Activated CD4-positive, alpha-beta T cell treated with anti-CD3 and anti-CD28 coated beads, Interleukin-2, amount 50 U/mL, for 4 hours (primary cell): ENCODE data around the gene CORO1C.
"Not testable (repeated sequence)": the region's sequence is repeated elsewhere in the genome, so short reads cannot be mapped to it uniquely, and the experiment has no call there.

ENCODE experiments used
- DNase-seq, 2 experiments: peaks; one replicate each; pipeline ENCODE4 v3.0.0-alpha.2; 2020

Gene CORO1C

DNA sequence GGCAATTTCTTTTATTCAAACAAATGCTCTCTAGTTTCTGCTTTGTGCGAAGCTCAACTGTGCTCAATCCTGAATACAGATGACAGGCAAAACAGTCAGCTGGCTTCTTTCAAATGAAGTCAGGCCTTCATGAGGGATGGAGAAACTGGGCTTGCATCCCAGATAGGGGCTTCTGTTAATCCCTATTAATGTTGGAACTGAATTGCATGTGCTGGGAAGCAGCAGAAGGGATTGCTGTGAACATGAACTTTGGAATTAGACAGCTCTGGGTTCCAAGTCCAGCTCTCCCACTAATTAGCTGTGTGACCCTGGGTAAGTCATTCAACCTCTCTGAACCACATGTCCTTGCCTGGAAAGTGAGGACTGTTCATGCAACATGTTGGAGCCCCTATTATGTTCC is 21.1 kb upstream of the CORO1C start:
- no peak for DNase-seq

DNA sequence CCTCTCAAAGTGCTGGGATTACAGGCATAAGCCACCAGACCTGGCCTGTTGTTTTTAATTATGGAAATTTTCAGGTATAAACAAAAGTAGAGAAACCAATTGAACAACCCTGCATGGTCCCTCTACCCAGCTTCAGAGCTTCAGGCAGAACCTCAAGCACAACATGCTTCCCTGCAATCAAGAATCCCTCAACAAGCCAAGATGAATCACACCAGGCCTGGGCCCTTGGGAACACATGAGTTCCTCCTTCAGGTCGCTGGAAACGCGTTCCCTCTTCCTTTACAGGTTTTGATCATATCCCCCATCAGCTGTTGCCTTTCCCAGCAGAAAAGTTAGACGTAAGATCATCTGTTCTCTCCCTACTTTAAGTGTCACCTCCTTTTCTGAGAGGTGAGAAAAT is 20.5 kb upstream of the CORO1C start:
- DNase-seq: no peak

DNA sequence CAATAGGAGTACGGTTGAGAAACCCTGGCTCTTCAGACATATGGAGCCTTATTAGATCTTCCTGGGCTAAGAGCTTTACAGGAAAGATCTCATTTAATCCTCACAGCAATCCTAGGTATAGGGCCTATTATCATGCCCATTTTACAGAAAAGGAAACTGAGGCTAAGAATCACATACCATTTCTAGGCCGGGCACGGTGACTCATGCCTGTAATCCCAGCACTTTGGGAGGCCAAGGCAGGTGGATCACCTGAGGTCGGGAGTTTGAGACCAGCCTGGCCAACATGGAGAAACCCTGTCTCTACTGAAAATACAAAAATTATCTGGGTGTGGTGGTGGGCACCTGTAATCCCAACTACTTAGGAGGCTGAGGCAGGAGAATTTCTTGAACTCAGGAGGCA is 19.7 kb upstream of the CORO1C start:
- not testable (repeated sequence) for DNase-seq

DNA sequence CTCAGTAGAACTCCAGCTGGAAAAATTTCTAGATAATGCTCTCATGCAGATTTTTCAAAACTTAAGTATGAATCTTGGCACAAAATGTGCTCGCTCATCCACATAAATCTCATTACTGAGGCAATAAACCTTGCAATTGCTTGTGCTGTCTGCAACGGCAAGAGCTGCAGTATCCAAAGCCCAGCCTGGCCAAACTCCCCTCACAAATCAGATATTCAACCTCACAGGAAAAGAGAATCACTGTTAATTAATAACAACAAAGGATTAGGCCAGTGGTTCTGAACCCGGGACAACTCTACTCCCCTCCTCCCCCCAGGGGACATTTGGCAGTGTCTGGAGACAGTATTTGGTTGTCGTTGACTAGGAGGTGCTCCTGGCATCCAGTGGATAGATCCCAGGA is 19.2 kb upstream of the CORO1C start:
- DNase-seq: no peak

DNA sequence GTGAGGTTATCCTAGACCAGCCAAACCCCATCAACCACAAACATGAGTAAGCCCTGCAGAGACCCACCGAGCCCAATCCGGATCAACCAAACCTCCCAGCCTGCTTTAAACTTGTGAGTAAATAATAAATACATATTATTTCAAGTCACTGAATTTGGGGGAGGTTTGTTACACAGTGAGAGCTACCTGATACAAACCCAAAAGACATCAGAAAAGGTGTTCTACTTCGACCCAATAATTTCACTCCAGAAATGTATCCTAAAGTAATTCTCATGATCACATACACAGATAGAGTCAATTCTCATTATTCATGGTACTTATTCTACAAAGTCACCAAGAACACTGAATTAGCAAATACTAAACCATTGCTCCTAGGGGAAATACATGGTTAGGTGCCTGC is 16.2 kb upstream of the CORO1C start:
- no peak for DNase-seq

DNA sequence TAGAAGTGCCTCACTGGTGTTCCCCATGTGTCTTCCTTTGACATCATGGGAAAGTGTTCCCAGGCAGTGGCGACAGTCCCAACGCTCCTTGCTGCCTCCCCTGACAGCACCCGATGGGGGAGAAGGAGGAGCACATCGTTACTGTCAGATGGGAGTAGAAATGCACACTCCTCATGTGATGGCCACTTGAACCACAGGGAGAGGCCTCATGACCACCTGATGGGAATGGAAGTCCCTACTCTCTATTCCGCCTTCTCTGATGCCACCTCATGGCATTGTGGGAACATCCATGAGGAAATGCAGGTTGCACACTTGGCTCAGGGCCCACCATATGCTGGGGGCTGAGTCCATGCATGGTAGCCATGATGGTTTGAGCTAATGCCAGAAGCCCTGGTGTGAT is 14.3 kb upstream of the CORO1C start:
- no peak for DNase-seq

DNA sequence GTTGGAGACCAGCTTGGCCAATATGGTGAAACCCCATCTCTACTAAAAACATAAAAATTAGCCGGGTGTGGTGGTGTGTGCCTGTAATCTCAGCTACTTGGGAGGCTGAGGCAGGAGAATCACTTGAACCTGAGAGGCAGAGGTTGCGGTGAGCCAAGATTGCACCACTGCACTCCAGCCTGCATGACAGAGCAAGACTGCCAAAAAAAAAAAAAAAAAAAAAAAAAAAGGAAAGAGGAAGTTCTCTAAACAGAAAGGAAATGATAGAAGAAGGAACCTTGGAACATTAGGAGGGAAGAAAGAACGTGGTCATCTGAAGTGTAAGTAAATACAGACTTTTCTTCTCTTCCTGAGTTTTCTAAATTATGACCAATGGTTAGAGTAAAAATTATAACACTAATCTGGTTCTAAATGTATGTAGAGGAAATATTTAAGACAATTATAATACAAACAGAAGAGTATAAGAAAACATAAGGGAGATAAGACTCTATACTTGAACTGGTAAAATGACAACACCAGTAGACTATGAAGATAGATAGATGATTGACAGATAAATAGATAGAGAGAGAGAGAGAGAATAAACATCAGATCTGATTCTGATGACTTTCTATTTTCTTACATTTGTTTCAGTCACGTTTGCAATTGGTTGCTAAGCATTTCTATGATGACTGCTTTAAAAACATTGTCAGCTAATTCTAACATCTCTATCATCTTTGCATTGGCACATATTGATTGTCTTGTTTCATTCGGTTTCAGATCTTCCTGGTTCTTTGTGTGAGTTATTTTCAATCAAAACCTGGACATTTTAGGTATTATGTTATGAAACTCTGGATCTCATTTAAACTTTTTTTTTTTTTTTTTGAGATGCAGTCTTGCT is 12.9 kb upstream of the CORO1C start:
- DNase-seq: no peak

DNA sequence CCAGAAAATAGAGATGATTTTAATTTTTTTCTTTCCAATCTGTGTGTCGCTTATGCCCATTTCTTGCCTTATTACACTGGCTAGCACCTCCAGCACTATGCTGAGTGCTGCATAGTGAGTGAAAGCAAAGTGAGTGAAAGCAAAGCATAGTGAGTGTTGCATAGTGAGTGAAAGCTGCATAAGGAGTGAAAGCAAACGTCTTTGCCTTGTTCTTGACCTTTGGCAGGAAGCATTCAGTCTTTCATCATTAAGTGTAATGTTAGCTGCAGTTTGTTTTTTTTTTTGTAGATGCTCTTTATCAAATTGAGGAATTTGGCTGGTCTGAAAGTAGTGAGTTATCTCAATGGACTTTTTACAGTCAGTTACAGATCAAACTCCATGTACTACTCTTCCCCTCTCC is 6.9 kb upstream of the CORO1C start:
- DNase-seq: no peak

DNA sequence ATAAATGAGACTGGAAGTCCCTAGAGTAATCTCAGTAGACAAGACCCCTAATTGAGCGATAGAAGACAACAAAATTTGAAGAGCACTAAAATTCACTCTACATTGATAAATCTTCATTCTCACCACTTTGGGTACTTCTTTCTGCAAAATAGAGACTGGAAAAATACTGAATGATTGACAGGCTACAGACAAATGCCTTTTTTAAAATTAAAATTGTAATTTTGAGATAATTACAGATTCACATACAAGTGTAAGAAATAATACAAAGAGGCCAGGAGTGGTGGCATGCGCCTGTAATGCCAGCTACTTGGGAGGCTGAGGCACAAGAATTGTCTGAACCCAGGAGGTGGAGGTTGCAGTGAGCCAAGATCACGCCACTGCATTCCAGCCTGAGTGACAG is 4.5 kb upstream of the CORO1C start:
- no peak for DNase-seq

DNA sequence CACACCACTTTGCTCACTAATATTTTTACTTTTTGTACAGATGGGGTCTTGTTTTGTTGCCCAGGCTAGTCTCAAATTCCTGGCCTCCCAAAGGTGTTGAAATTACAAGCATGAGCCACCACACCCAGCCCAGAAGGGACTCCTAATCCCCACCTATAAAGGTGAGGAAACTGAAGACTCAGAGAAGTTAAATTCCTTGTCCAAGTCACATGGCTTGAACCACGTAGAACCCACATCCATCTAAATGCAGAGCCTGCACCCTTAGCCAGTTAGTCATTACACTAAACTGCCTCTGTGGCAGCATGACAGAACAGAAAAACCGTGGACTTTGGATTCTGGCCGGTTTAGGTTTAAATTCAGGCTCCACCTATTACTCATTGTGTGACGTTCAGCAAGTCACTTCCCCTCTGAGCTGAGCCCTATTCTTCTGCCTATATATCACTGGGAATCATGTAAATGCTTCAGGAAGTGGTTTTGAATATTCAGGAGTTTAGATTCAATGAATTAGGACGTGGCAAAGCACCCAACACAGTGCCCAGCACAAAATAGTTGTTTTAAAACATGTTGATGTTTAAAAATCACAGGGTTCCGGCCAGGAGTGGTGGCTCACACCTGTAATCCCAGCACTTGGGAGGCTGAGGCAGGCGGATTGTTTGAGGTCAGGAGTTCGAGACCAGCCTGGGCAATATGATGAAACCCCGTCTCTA is 3.0 kb upstream of the CORO1C start:
- no peak for DNase-seq

DNA sequence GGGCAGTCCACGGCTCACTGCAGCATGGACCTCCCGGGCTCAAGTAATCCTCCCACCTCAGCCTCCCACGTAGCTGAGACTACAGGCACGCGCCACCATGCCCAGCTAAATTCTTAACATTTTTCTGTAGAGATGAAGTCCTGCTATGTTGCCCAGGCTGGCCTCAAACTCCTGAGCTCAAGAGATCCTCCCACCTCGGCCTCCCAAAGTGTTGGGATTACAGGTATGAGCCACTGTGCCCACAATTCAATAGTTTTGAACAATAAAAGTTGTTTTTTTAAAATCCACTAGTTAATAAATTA is 1.9 kb upstream of the CORO1C start:
- DNase-seq: not testable (repeated sequence)

DNA sequence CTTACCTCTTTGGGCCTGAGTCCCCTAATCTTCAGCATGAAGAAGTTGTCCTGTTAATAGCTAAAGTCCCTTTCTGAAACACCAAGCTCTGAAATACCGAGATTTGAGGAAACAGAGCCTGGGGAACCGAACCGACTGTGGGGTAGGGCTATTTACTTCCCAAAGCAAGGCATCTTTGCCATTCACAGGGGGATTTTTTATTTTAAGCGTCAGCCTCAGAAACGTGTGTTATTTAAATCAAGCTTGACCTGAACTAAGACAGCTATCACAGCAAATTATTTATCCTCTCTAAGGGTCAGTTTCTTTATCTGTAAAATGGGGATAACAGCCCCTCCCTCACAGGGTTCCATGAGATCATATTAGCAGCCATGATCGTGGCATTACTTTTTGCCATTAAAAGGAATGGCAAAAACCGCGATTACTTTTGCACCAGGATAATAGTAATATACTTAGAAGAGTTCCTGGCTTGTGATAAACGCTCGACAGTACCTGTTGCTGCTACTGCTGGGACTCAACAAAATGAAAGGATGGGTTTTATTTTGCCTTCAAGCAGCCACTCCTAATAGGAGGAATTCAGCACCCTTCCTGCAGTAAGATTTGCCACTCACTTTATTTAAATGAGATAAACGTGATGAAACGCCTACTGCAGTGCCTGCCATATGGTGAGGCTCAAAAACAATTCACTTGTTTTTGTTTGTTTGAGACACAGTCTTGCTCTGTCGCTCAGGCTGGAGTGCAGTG is 1.3 kb upstream of the CORO1C start:
- no peak for DNase-seq

DNA sequence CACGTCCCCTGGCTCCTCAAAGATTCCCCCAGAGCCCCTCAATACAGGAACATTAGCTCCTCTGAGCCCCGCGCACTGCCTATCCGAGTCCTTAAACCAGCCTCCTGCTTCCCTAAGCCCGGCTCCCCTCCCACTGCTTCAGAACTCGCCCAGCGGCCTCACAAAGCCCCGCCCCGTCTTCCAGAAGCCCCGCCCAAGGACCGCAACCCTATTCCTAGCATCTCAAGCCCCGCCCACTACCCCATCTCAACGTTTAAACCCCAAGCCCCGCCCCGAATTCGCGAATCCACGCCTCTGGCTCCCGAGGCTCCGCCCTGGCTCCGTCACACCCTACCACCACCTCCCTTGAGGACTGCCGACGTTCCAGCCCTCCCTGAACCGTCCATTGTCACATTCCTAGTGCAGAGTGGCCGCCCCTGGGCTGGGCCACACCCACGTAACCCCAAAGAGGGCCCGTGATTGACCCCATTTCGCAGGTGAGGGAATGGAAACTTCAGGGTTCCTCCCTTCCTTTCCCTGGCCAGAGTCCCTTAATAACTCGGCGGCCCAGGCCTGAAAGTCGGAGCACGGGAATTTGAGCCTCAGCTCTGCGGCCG is 646 bp upstream of the CORO1C start:
- peak; percentile 98 to 99 for DNase-seq

DNA sequence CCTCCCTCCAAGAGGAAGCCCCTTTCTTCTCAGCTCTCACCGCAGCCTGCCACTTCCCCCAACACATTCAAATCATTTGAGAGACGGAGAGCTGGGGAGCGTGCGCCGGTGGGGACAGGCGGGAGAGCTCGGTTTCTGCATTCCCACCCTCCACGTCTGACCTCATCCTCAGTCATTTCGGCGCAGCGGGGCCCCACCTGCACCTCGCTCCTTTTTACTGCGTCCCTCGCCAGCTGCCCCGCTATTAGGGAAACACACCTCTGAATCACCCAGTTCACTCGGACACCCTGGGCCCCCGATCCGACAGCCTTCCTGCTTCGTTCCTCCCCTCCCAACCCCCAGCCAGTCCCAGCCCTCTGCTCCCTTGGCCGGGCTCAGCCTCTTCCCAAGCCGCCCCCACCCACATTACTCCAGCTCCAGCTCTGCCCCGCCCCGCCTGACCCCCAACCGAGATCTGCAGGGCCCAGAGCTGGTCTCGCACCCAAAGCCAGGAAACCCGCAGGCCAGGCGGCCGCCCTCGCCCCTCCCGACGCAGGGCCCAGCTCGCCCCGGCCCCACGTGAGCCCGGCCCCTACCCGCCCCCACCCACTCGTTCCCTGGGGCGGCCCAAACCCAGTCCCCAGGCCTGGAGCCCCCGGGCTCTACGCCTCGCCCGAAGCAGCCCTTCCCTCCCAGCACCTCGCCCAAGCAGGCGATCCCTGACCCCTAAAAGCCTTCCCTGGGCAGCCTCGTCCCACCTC is 783 bp downstream of the CORO1C start:
- DNase-seq: peak; percentile 1 to 12

DNA sequence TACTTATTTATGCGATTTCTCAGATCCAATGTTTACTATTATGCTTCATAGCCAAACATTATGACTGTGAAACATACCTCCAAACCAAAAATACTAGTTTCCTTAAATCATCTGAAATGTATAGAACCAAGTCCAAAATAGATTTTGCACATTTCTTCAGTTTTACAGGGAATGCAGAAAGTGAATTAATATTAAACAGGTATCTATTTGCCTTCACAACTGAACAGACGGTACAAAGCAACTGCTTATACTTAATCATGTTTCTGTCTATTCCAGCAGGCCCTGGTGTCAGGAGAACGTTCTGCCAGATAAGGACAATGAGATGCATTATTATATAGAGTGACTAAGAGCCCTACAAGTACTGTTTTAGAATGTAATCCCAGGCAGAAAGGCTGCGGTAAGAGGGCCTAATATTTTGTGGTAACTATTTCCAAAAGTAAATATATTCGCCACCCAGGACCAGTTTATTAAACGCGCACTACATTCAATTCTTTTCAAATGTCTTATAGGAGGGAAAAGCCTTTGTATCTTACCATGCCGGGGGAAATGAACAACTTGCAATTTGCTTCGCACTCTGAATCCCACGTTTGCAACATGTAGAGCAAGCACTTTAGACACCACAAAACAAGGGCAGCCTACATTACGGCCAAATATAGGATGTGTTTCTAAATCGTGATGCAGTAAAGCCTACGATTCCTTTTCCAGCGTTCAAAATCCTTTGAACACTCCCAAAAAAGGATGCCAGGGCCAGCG is 1.5 kb downstream of the CORO1C start:
- DNase-seq: no peak

DNA sequence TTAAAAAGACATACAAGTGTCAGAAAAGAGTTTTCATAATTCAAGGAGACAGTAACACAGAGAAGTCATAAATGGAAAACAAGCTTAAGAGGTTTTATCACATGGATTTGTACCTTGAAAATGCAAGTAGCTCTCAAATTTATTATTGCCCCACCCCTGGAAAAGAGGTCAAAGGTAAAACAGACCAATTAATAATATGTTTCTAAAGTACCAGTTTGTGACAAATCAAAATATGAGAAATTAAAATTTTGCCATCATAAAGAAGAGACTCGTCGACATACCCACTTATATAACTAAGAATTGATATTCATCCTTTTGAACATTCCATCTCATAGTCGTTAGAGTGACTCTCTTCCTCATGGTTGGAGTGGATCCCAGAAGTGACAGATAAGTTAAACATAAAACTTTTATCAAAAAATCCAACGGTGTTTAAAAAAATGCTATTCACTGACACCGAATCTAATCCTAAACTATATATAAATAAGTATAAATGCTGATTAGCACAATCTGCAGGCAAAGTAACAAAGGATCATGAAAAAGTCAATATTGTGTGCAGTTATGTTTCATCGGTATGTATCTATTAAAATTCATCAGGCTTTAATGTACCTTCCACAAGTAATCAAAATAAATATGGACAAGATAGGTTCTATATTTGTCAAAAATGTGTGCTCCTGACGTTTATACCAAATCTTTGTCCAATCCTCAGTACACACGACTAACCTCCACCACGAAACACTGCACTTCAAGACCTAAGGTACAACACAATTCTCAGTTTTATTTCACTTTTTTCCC is 2.3 kb downstream of the CORO1C start:
- no peak for DNase-seq

DNA sequence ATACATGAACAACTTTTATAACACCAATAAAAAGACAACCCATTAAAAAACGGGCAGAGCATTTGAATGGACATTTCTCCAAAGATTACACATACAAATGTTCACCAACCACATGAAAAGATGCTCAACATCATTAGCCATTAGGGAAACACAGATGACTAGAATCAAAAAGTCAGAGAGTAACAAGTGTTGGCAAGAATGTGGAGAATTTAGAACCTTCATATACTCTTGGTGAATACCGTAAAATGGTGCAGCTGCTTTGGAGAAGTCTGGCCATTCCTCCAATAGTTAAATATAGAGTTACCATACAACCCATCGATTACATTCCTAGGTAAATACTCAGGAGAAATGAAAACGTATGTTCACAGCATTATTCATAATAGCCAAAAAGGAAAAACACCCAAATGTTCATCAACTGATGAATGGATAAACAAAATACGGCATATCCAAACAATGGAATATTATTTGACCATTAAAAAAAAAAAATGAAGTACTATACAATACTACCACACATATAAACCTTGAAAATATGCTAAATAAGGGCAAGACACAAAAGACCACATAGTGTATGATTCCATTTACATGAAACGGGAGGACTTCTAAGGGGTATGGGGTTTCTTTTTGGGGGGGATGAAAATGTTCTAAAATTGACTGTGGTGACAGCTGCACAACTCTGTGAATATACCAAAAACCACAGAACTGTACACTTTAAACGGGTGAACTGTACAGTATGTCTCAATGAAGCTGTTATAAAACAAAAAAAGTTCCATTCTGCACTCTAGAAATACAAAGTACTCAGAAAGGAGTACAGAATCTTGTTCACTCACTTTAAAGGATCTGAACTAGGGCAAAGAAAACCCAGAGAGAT is 3.2 kb downstream of the CORO1C start:
- no peak for DNase-seq

DNA sequence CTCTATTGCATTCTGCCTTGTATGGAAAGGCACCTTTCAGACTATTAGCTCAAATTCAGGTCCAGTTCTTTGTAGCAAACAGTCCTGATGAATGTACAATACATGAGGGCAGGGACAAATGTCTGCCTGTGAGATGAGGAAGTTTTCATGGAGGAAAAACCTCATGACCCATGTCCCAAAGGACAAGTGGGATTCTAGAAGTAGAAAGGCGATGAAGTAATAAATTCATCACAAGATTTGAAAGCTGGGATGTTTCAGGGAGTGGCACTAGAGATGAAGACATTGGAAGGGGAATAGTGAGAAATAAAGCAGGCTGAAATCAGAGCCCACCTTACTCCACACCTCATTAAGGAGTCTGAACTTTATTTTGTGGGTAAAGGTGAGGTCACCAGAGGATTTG is 4.2 kb downstream of the CORO1C start:
- no peak for DNase-seq

DNA sequence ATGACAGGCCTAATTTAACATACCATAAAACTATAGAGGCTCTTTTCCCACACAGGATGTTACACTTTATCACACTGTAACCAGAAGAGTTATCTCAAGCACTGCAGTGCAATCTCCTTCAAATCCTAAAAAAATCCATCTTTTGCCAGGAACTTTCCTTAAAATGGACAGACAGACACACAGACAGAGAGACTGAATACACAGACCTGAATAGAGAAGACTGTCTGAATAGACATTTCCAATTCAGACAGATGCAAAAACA is 6.5 kb downstream of the CORO1C start:
- DNase-seq: no peak
